ENCODE measurements around the gene MPO. TPM values are rescaled to one million over a fixed set of nuclear protein-coding genes. Genes with fewer than 3 reads are reported as not detected.
A peak's percentile ranks its signal among the peaks of the same experiment; 100 is the strongest.

MPO gene
- total and polyA plus RNA-seq, 9 donors, result 0.02 to 0.67 (median 0.11) TPM; not detected in 4

DNA sequence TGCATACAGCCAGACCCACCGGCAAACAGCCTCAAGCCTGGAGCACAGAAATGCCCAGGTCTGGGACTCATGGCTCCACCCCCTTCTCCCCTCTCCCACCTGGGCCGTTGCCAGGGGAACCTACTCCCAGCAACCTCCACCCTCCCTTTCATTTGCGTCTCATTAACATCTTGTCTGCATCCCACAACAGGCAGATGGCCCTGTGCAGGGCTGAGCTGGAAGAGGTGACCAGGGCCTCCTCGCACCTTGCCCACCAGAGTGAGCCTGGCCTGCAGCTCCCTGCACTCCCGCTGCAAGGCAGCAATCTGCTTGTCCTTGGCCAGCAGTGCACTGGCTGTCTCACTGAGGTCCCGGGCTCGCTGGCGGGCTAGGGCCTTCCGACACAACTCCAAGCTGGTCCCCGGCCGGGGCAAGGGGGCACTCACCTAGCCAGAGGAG, 44.6 kb upstream of the MPO start:
- Histone ChIP-seq H3K9me3 (no peaks in the 10 kb centered on the region), H3K4me3 (peak overlapping the region; percentile 61), H3K4me1 (ENCODE audit: insufficient read depth) (peaks cover 8% of the 10 kb centered on the region), H3K27me3 (no peaks in the 10 kb centered on the region), H3K36me3 (no peaks in the 10 kb centered on the region), H3K27ac (no peak overlapping the region)
- WGBS, 3 donors, result 70 to 78% (median 70%) methylated on average over 11 of the region's 11 CpGs
- DNase-seq, result peak in 2 of 5 donors; percentile 40 to 47
- intact Hi-C loops (cut with DNase I), result no loop called here
- TF ChIP-seq, protein P1, sequence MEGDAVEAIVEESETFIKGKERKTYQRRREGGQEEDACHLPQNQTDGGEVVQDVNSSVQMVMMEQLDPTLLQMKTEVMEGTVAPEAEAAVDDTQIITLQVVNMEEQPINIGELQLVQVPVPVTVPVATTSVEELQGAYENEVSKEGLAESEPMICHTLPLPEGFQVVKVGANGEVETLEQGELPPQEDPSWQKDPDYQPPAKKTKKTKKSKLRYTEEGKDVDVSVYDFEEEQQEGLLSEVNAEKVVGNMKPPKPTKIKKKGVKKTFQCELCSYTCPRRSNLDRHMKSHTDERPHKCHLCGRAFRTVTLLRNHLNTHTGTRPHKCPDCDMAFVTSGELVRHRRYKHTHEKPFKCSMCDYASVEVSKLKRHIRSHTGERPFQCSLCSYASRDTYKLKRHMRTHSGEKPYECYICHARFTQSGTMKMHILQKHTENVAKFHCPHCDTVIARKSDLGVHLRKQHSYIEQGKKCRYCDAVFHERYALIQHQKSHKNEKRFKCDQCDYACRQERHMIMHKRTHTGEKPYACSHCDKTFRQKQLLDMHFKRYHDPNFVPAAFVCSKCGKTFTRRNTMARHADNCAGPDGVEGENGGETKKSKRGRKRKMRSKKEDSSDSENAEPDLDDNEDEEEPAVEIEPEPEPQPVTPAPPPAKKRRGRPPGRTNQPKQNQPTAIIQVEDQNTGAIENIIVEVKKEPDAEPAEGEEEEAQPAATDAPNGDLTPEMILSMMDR (IDR thresholded peaks at IDR 0.05), result no peak

DNA sequence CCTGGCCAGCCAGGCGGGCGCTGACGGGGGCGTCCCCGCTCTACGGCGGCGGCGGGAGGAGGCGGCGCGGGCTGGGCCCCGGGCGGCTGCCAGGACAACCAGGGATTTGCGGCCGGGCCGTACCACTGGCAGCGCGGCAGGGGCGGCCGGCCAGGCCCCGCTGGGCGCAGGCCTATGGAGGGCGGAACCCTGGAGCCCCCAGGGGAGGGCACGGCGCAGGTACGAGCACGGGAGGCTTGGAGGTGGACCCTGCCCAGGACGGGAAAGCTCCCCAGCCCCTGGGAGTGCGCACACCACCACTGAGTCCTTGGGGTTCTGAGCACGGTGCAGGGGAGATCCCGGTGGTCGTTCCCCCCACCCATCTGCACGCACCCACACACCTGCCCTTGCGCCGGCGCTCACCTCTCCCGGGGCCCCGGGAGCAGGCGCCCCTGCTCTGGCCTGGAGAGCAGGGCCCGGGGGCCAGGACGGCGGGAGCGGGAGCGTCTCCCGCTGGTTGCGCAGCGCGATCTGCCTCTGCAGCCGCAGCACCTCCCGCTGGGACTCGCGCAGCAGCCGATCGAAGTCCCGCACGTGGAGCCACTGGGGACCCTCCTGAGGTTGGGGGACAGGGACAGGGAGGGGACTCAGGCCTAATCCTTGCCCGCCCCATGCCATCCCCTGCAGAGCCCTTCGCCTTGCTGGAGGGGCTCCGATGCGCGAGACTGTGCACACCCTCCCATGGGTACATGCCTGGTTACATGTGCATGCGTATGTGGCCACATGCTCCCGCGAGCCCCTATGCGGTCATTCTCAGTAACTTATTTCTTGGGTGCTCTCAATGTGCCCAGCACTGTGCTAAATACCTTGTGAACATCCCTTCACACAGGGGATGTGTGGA, 43.9 kb upstream of the MPO start:
- Histone ChIP-seq H3K36me3 (no peaks in the 10 kb centered on the region), H3K4me3 (peak overlapping the region; percentile 61), H3K9me3 (no peaks in the 10 kb centered on the region), H3K4me1 (ENCODE audit: insufficient read depth) (peaks cover 8% of the 10 kb centered on the region), H3K27ac (peak overlapping the region; percentile 46 to 67), H3K27me3 (no peaks in the 10 kb centered on the region)
- DNase-seq, result peak; percentile 47 to 82 (median 68)
- intact Hi-C loops (cut with DNase I), result no loop called here
- no peak for TF ChIP-seq POLR2A (IDR thresholded peaks at IDR 0.05)
- TF ChIP-seq, protein P1 (IDR thresholded peaks at IDR 0.05), result no peak
- TF ChIP-seq EP300 (IDR thresholded peaks at IDR 0.05), result no peak
- 3 to 7% (median 3%) methylated on average over 43 to 66 of the region's 66 CpGs for WGBS, 3 donors

DNA sequence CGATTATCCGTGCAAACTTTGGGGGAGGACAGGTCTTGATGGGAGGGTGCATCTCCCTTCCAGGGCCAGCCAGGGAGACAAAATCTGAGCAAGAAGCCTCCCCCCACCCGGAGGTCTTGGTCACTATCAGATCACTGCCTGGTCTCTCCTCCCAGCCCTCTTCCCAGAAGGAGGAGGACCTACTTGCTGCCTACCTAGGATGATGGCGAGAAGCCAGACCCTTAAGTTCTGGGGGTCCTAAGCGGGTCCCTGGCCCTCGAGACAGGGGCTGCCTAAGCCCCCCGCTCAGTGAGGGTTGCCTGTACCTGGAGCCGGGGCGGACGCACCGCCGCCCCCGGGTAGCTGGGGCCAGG, 43.3 kb upstream of the MPO start:
- peak overlapping the region; percentile 61 for H3K4me3 ChIP-seq
- peak overlapping the region; percentile 46 to 67 for H3K27ac ChIP-seq
- no peaks in the 10 kb centered on the region for H3K9me3 ChIP-seq
- no peak for TF ChIP-seq POLR2A (IDR thresholded peaks at IDR 0.05)
- 2 to 3% (median 3%) methylated on average over 13 of the region's 13 CpGs for WGBS, 3 donors
- no peaks in the 10 kb centered on the region for H3K27me3 ChIP-seq
- H3K36me3 ChIP-seq, result no peaks in the 10 kb centered on the region
- DNase-seq, result no peak
- intact Hi-C loops (cut with DNase I), result no loop called here
- H3K4me1 ChIP-seq (ENCODE audit: insufficient read depth), result peaks cover 8% of the 10 kb centered on the region

GRCh38 chr17:58323366-58324055, 42.8 kb upstream of the MPO start:
- H3K27ac ChIP-seq, result peak overlapping the region in 1 of 2 donors; percentile 67
- no peaks in the 10 kb centered on the region for H3K27me3 ChIP-seq
- no peaks in the 10 kb centered on the region for H3K9me3 ChIP-seq
- peak overlapping the region; percentile 61 for H3K4me3 ChIP-seq
- peaks cover 8% of the 10 kb centered on the region for H3K4me1 ChIP-seq (ENCODE audit: insufficient read depth)
- no peak for DNase-seq
- intact Hi-C loops (cut with DNase I), result no loop called here
- 52 to 62% (median 53%) methylated on average over 8 of the region's 8 CpGs for WGBS, 3 donors
- no peak for TF ChIP-seq EP300 (IDR thresholded peaks at IDR 0.05)
- TF ChIP-seq POLR2A (IDR thresholded peaks at IDR 0.05), result no peak
- TF ChIP-seq, protein P1 (IDR thresholded peaks at IDR 0.05), result no peak
- H3K36me3 ChIP-seq, result no peaks in the 10 kb centered on the region

Measured in ovary (tissue), 9 donors.